A549 (cell line): ENCODE measurements around the gene CYP1B1.

ENCODE experiments used
- CBX8 ChIP-seq: fragments of 200-600 bp; sonication (generic); IDR thresholded peaks from 2 replicates; pipeline ENCODE4 v1.6.1; 2016
- CEBPB ChIP-seq, 2 experiments: fragments of >200 bp in 1 of 2; sonication (Bioruptor Twin) in 1 of 2; formaldehyde crosslinking in 1 of 2; IDR thresholded peaks; 2 replicates each; pipeline ENCODE4 v1.6.1; 2012 to 2016
- EP300 ChIP-seq, 2 experiments: fragments of >200 bp; sonication (Bioruptor Twin); formaldehyde crosslinking; IDR thresholded peaks; 2 replicates in 1 of 2; 3 replicates in 1 of 2; pipeline ENCODE4 v1.6.1; 2016 to 2017
- FOSL2 ChIP-seq, 2 experiments: fragments of 450-650 bp in 1 of 2; fragments of >200 bp in 1 of 2; sonication (Bioruptor Twin) in 1 of 2; formaldehyde crosslinking; IDR thresholded peaks; 2 replicates each; pipeline versions ENCODE4 v1.5.0 to v1.6.1; 2016 to 2020; ENCODE audit warnings: mild to moderate bottlenecking in 1 of 2, moderate library complexity in 1 of 2
- KDM5A ChIP-seq: fragments of 200-600 bp; sonication (generic); IDR thresholded peaks from 2 replicates; pipeline ENCODE4 v1.6.1; 2016; ENCODE audit warnings: antibody characterized with exemption, mild to moderate bottlenecking
- MYC ChIP-seq: IDR thresholded peaks from 2 replicates; pipeline ENCODE4 v1.6.1; 2012; ENCODE audit warnings: mild to moderate bottlenecking, inconsistent platforms, low read length, improper control_type of control experiment, borderline replicate concordance
- NR3C1 ChIP-seq: fragments of >200 bp; sonication (Bioruptor Twin); formaldehyde crosslinking; IDR thresholded peaks from 3 replicates; pipeline ENCODE4 v1.6.1; 2017
- POLR2A ChIP-seq: IDR thresholded peaks from 2 replicates; pipeline ENCODE4 v1.6.1; 2012; ENCODE audit warnings: mild to moderate bottlenecking, low read length
- RARB ChIP-seq: fragments of 250-450 bp; sonication (Bioruptor Pico); IDR thresholded peaks from 2 replicates; pipeline ENCODE4 v1.8.0; 2021; ENCODE audit warnings: mild to moderate bottlenecking, moderate library complexity
- REST ChIP-seq: fragments of 200-600 bp; sonication (generic); IDR thresholded peaks from 2 replicates; pipeline ENCODE4 v1.6.1; 2016; ENCODE audit warnings: antibody characterized with exemption, mild to moderate bottlenecking, moderate library complexity
- TF ChIP-seq, protein P1 (sequence below): fragments of >200 bp; sonication (Bioruptor Twin); formaldehyde crosslinking; IDR thresholded peaks from 3 replicates; pipeline ENCODE4 v1.5.1; 2016
- TF ChIP-seq, protein P2 (sequence below): IDR thresholded peaks from 2 replicates; pipeline ENCODE4 v1.6.1; 2012
- TF ChIP-seq, protein P3 (sequence below): fragments of 150-350 bp; IDR thresholded peaks from 2 replicates; pipeline ENCODE4 v1.6.1; 2014; ENCODE audit warnings: low read depth, mild to moderate bottlenecking, low read length
- TF ChIP-seq, protein P4 (sequence below): fragments of 250-450 bp; sonication (Bioruptor Pico); IDR thresholded peaks from 2 replicates; pipeline ENCODE4 v1.5.0; 2021; ENCODE audit warnings: mild to moderate bottlenecking, moderate library complexity, borderline replicate concordance

- TF ChIP-seq, protein P1, sequence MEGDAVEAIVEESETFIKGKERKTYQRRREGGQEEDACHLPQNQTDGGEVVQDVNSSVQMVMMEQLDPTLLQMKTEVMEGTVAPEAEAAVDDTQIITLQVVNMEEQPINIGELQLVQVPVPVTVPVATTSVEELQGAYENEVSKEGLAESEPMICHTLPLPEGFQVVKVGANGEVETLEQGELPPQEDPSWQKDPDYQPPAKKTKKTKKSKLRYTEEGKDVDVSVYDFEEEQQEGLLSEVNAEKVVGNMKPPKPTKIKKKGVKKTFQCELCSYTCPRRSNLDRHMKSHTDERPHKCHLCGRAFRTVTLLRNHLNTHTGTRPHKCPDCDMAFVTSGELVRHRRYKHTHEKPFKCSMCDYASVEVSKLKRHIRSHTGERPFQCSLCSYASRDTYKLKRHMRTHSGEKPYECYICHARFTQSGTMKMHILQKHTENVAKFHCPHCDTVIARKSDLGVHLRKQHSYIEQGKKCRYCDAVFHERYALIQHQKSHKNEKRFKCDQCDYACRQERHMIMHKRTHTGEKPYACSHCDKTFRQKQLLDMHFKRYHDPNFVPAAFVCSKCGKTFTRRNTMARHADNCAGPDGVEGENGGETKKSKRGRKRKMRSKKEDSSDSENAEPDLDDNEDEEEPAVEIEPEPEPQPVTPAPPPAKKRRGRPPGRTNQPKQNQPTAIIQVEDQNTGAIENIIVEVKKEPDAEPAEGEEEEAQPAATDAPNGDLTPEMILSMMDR: no peak
- TF ChIP-seq REST (no peak), POLR2A (no peak), MYC (no peak), CBX8 (no peak), CEBPB (IDR thresholded peaks at IDR 0.05) (no peak), FOSL2 (IDR thresholded peaks at IDR 0.05) (no peak), FOSL2 (CRISPR knock-in tag; IDR thresholded peaks at IDR 0.05) (no peak), RARB (CRISPR knock-in tag) (no peak), KDM5A (no peak), NR3C1 (no peak), EP300 (IDR thresholded peaks at IDR 0.05) (no peak)
- TF ChIP-seq, protein P2, sequence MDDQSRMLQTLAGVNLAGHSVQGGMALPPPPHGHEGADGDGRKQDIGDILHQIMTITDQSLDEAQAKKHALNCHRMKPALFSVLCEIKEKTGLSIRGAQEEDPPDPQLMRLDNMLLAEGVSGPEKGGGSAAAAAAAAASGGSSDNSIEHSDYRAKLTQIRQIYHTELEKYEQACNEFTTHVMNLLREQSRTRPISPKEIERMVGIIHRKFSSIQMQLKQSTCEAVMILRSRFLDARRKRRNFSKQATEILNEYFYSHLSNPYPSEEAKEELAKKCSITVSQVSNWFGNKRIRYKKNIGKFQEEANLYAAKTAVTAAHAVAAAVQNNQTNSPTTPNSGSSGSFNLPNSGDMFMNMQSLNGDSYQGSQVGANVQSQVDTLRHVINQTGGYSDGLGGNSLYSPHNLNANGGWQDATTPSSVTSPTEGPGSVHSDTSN: no peak
- TF ChIP-seq, protein P3, sequence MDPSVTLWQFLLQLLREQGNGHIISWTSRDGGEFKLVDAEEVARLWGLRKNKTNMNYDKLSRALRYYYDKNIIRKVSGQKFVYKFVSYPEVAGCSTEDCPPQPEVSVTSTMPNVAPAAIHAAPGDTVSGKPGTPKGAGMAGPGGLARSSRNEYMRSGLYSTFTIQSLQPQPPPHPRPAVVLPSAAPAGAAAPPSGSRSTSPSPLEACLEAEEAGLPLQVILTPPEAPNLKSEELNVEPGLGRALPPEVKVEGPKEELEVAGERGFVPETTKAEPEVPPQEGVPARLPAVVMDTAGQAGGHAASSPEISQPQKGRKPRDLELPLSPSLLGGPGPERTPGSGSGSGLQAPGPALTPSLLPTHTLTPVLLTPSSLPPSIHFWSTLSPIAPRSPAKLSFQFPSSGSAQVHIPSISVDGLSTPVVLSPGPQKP: no peak
- TF ChIP-seq, protein P4, sequence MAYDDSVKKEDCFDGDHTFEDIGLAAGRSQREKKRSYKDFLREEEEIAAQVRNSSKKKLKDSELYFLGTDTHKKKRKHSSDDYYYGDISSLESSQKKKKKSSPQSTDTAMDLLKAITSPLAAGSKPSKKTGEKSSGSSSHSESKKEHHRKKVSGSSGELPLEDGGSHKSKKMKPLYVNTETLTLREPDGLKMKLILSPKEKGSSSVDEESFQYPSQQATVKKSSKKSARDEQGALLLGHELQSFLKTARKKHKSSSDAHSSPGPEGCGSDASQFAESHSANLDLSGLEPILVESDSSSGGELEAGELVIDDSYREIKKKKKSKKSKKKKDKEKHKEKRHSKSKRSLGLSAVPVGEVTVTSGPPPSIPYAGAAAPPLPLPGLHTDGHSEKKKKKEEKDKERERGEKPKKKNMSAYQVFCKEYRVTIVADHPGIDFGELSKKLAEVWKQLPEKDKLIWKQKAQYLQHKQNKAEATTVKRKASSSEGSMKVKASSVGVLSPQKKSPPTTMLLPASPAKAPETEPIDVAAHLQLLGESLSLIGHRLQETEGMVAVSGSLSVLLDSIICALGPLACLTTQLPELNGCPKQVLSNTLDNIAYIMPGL (CRISPR knock-in tag): no peak
Observed at GRCh38 chr2:38032946-38033345, 43.0 kb downstream of the CYP1B1 start.
